ENCODE results near the gene IER5L. TPM values are rescaled to one million over a fixed set of nuclear protein-coding genes. Genes with fewer than 3 reads are reported as not detected.

Gene IER5L
- total RNA-seq, 1 donor from 2014 or later = 60.4 TPM

- no peak for DNase-seq (ENCODE audit: low read depth)
- TF ChIP-seq, protein P1, sequence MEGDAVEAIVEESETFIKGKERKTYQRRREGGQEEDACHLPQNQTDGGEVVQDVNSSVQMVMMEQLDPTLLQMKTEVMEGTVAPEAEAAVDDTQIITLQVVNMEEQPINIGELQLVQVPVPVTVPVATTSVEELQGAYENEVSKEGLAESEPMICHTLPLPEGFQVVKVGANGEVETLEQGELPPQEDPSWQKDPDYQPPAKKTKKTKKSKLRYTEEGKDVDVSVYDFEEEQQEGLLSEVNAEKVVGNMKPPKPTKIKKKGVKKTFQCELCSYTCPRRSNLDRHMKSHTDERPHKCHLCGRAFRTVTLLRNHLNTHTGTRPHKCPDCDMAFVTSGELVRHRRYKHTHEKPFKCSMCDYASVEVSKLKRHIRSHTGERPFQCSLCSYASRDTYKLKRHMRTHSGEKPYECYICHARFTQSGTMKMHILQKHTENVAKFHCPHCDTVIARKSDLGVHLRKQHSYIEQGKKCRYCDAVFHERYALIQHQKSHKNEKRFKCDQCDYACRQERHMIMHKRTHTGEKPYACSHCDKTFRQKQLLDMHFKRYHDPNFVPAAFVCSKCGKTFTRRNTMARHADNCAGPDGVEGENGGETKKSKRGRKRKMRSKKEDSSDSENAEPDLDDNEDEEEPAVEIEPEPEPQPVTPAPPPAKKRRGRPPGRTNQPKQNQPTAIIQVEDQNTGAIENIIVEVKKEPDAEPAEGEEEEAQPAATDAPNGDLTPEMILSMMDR (IDR thresholded peaks at IDR 0.05; ENCODE audit: insufficient read depth, low read length, poor library complexity, severe bottlenecking) = no peak
- Histone ChIP-seq H3K27me3 (ENCODE audit: control insufficient read depth, insufficient read depth, low read length) (no peaks in the 10 kb centered on the region), H3K4me3 (ENCODE audit: low read depth, low read length) (no peak overlapping the region), H3K36me3 (ENCODE audit: control insufficient read depth, insufficient read depth, low read length) (no peaks in the 10 kb centered on the region)
These were observed 40.2 kb upstream of the IER5L start for GRCh38 chr9:129218272-129218625.

GRCh38 chr9:129213551-129213950, 35.5 kb upstream of the IER5L start:
- H3K4me3 ChIP-seq (ENCODE audit: low read depth, low read length) = no peak overlapping the region
- DNase-seq (ENCODE audit: low read depth) = no peak
- no peaks in the 10 kb centered on the region for H3K27me3 ChIP-seq (ENCODE audit: control insufficient read depth, insufficient read depth, low read length)
- TF ChIP-seq, protein P1 (IDR thresholded peaks at IDR 0.05; ENCODE audit: insufficient read depth, low read length, poor library complexity, severe bottlenecking) = no peak
- no peaks in the 10 kb centered on the region for H3K36me3 ChIP-seq (ENCODE audit: control insufficient read depth, insufficient read depth, low read length)

- Histone ChIP-seq H3K36me3 (ENCODE audit: control insufficient read depth, insufficient read depth, low read length) (no peaks in the 10 kb centered on the region), H3K4me3 (ENCODE audit: low read depth, low read length) (no peak overlapping the region), H3K27me3 (ENCODE audit: control insufficient read depth, insufficient read depth, low read length) (no peaks in the 10 kb centered on the region)
- TF ChIP-seq, protein P1 (IDR thresholded peaks at IDR 0.05; ENCODE audit: insufficient read depth, low read length, poor library complexity, severe bottlenecking) = no peak
- no peak for DNase-seq (ENCODE audit: low read depth)
These were observed 33.6 kb upstream of the IER5L start for GRCh38 chr9:129211686-129212085.

DNA sequence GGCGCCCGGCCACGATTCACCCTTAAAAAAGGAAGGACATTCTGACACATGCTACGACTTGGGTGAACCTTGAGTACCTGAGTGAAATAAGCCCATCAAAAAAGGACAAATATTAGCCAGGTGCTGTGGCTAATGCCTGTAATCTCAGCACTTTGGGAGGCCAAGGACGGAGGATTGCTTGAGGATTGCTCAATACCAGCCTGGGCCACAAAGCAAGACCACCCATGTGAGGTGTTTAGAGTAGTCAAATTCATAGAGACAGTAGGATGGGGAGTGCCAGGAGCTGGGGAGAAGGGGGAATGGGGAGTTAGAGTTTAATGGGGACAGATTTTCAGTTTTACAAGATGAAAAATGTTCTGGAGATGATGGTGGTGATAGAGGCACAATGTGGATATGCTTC, 32.1 kb upstream of the IER5L start:
- Histone ChIP-seq H3K36me3 (ENCODE audit: control insufficient read depth, insufficient read depth, low read length) (no peaks in the 10 kb centered on the region), H3K27me3 (ENCODE audit: control insufficient read depth, insufficient read depth, low read length) (no peaks in the 10 kb centered on the region), H3K4me3 (ENCODE audit: low read depth, low read length) (no peak overlapping the region)
- TF ChIP-seq, protein P1 (IDR thresholded peaks at IDR 0.05; ENCODE audit: insufficient read depth, low read length, poor library complexity, severe bottlenecking) = no peak
- no peak for DNase-seq (ENCODE audit: low read depth)

DNA sequence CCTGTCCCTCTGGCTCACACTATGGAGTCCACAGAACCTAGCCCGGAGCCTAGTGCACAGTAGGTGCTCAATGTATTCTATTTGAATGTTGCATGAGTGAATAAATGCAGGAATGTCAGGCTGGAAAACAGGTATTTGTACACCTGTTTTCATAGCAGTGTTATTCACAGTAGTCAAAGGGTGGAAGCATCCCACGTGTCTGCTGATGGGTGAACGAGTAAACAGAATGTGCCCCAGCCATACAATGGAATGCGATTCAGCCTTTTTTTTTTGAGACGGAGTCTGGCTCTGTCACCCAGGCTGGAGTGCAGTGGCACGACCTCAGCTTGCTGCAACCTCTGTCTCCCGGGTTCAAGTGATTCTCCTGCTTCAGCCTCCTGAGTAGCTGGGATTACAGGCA, 31.5 kb upstream of the IER5L start:
- TF ChIP-seq, protein P1 (IDR thresholded peaks at IDR 0.05; ENCODE audit: insufficient read depth, low read length, poor library complexity, severe bottlenecking) = no peak
- DNase-seq (ENCODE audit: low read depth) = no peak
- Histone ChIP-seq H3K27me3 (ENCODE audit: control insufficient read depth, insufficient read depth, low read length) (no peaks in the 10 kb centered on the region), H3K36me3 (ENCODE audit: control insufficient read depth, insufficient read depth, low read length) (no peaks in the 10 kb centered on the region), H3K4me3 (ENCODE audit: low read depth, low read length) (no peak overlapping the region)

- no peak overlapping the region for H3K4me3 ChIP-seq (ENCODE audit: low read depth, low read length)
These were observed 31.0 kb upstream of the IER5L start for GRCh38 chr9:129209109-129209508.

More at GRCh38 chr9:129209109-129209508, 31.0 kb upstream of the IER5L start:
- Histone ChIP-seq H3K36me3 (ENCODE audit: control insufficient read depth, insufficient read depth, low read length) (no peaks in the 10 kb centered on the region), H3K27me3 (ENCODE audit: control insufficient read depth, insufficient read depth, low read length) (no peaks in the 10 kb centered on the region)
- TF ChIP-seq, protein P1 (IDR thresholded peaks at IDR 0.05; ENCODE audit: insufficient read depth, low read length, poor library complexity, severe bottlenecking) = no peak
- no peak for DNase-seq (ENCODE audit: low read depth)

Measured in kidney epithelial cell (primary cell).